Measurements from ENCODE around the gene MYBL2. TPM values are rescaled to one million over a fixed set of nuclear protein-coding genes. Genes with fewer than 3 reads are reported as not detected.

The MYBL2 gene
- total RNA-seq, 4 donors from 2014 or later = 0.57 to 0.85 (median 0.66) TPM; not detected in 1

- TF ChIP-seq CTCF (IDR thresholded peaks at IDR 0.05; ENCODE audit: low read depth) = no peak
Measured at GRCh38 chr20:43702502-43702901, 35.6 kb downstream of the MYBL2 start.

GRCh38 chr20:43710370-43711044, 43.6 kb downstream of the MYBL2 start:
- no peak for TF ChIP-seq CTCF (IDR thresholded peaks at IDR 0.05; ENCODE audit: low read depth)

GRCh38 chr20:43711098-43711654, 44.3 kb downstream of the MYBL2 start:
- no peak for TF ChIP-seq CTCF (IDR thresholded peaks at IDR 0.05; ENCODE audit: low read depth)

GRCh38 chr20:43715044-43715443, 48.1 kb downstream of the MYBL2 start:
- no peak for TF ChIP-seq CTCF (IDR thresholded peaks at IDR 0.05; ENCODE audit: low read depth)

GRCh38 chr20:43715511-43715910, 48.6 kb downstream of the MYBL2 start:
- no peak for TF ChIP-seq CTCF (IDR thresholded peaks at IDR 0.05; ENCODE audit: low read depth)

GRCh38 chr20:43716123-43716522, 49.2 kb downstream of the MYBL2 start:
- TF ChIP-seq CTCF (IDR thresholded peaks at IDR 0.05; ENCODE audit: low read depth) = no peak

- TF ChIP-seq CTCF (IDR thresholded peaks at IDR 0.05; ENCODE audit: low read depth) = no peak
Measured at GRCh38 chr20:43716757-43717615, 50.1 kb downstream of the MYBL2 start.

Measured in subcutaneous adipose tissue (tissue), 4 donors.